CD1c-positive myeloid dendritic cell (primary cell): ENCODE measurements around the gene INPP4B.

Experiments
- DNase-seq: peaks from one replicate; pipeline ENCODE4 v3.0.0-alpha.2; 2016; ENCODE audit errors: extremely low spot score

INPP4B gene

DNA sequence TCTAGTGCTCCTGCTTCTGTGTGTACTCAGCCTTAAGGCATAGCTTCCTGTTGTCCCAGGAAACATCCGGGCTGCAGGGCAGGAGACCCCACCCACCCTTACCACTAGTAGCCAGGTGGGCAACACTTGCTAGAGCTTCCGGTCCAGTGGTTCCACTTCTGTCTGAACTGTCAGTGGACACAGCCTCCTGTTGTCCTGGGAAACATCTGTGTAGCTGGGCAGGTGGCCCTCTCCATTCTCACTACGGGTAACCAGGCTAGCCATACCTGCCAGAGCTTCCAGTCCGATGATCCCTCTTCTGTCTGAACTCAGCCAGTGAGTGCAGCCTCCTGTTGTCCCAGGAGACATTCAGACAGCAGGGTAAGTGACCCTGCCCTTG, 372.2 kb downstream of the INPP4B start:
- DNase-seq: no peak

DNA sequence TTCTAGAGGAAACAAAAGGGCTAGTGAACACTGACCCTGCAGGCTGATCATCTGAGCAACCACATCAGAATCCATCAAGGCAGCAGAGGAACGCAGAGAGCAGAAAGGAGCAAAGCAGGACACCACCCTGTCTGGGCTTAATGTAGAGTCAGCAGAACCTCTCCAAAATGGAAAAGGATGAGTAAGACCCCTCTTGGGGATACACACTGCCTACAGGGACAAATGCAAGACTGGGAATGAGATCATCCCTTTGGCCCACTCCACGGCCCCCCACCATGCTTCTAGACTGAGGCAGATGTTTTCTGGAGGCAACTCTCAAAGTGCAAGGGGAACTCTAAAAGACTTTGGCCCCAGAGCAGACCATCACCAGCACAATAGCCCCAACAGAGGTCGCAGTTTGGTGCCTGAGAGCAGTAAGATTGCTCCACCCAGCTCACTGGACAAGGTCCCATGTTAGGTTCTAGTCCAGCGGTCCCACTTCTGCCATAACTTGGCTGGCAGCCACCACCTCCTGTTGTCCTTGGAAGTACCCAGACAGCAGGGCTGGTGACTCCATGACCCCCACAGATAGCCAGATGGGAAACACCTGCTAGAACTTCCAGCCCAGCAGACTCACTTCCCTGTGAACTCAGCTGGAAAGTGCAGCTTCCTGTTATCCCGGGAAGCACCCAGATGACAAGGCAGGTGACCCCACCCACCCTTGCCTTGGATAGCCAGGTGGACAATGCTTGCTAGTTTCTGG, 372.7 kb downstream of the INPP4B start:
- no peak for DNase-seq

DNA sequence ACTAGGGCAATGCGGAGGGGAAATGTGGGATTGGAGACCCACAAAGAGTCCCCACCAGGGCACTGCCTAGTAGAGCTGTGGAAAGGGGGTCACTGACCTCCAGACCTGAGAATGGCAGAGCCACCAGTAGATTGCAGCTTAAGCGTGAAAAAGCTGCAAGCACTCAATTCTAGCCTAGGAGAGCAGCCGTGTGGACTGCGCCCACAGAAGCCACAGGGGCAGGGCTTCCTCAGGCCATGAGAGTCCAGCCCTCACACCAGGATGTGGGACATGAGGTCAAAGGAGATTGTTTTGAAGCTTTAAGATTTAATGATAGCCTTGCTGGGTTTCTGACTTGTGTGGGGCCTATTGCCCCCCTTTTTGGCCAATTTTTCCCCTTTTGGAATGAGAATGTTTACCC, 379.0 kb downstream of the INPP4B start:
- DNase-seq: no peak

DNA sequence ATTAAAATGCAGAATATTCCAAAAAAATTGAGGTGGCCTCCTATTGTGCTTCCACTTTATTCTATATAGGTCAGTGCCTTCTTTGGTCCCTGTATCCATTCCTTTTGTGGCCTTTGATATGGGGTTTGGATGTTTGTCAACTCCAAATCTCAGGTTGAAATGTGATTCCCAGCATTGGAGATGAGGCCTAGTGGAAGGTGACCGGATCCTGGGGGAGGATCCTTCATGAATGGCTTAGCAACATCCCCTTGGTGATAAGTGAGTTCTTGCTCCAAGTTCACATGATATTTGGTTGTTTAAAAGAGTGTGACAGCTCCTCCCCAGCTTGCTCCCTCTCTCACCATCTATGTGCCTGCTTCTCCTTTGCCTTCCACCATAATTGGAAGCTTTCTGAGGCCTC, 380.6 kb downstream of the INPP4B start:
- DNase-seq: no peak

DNA sequence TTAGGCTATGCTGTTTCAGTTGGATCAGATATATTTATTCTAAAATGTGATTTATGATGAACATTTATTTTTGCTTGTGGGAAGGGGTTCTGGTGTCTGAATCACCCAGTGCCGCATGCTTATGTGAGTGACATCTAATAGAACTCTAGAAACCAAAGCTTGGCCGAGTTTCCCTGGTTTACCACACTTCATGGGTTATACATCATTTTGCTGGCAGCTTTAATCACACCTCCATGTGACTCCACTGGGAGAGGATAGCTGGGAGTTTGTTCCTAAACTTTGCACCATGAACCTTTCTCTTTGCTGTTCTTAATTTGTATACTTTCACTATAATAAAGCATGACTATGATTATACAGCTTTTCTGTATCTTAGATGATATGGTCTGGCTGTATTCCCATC, 382.9 kb downstream of the INPP4B start:
- no peak for DNase-seq

DNA sequence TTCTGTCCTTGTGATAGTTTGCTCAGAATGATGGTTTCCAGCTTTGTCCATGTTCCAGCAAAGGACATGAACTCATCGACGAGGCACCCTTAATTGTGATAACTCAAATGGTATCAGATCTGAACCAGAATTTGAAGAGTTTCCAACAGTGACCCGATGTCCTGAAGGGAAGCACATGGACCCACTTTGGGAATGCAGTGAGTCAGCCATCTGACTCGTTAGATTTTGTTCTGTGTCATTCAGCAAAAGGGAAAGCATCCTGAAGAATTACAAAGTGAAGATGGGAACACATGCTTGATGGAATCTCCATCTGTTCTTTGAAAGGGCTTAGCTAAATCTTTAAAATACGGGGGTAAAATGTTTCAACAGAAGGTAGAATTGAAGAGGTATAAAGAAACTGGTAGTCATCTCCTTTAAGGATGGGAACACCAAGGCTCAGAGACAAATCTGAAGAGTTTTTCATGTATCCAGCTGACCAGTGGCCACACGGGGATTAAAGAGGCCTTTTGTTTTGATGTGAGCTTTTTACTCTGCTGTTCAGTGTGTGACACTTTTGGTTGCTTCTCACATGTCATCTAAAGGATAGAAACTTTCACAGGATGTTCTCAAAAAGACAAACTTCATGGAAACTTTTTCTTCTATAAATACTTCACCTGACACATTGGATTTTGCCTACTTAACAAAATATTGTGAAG, 393.8 kb downstream of the INPP4B start:
- DNase-seq: no peak

DNA sequence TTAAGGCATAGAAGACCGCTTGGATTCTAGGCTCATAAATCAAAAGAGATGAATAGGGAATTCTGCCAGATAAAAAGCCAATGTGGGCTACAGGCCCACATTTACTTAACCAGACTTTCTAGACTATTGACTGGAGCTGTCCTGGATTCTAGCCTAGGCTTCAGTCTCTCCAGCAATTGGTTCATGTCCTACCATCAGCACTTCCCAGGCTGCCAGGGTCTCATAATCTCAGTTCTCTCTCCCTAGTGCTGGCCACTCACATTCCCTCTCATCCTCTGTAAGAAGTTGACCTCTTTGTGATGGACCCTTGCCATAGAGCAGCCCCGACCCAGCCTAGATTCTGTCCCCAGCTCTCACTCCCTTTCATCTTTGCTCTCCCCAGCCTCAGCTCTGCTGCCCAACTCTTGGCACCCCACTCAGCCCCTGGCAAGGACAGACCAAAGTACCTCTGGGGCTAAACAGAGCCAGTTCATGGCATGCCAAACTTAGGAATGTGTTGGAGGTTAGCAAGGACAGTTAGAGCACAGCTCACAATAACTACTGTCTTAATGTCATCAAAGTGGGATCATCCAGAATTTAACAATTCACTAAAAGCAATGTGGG, 396.2 kb downstream of the INPP4B start:
- DNase-seq: no peak

DNA sequence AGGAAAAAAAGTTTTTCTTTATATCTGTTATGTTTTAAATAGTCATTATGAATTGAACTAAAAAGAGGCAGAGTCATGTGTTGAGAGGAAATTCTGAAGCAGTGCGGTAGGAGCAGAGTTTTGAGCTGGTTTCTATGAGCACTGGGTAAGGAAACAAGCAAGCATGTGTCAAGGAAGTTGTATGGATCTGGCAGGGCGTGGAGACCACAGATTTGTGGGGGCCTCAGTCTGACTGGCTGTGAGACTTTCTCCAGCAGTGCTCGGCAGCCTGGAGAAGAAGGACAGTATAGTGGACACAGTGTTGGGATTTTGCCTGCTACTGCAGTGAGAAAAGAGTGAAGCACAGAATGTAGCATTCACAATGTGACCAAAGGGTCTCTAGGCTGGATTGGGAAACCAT, 399.1 kb downstream of the INPP4B start:
- DNase-seq: no peak

DNA sequence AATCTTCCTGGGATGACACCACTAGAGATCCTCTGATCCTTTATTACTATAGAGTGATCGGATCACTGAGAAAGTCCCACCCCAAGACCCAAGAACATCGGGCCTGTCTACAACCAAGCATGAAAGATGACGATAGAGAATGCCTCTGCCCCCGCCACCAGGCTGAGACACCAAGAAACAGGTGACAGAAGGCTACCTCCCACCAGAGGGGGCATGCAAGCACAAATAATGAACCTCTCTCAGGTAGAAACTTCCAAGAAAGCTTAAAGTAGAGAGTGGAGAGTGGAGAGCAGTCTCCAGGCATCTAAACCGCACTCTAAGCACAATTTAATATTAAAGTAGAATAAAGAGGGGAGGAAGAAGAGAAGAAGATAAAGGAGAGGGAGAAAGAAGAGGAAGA, 402.6 kb downstream of the INPP4B start:
- DNase-seq: no peak

DNA sequence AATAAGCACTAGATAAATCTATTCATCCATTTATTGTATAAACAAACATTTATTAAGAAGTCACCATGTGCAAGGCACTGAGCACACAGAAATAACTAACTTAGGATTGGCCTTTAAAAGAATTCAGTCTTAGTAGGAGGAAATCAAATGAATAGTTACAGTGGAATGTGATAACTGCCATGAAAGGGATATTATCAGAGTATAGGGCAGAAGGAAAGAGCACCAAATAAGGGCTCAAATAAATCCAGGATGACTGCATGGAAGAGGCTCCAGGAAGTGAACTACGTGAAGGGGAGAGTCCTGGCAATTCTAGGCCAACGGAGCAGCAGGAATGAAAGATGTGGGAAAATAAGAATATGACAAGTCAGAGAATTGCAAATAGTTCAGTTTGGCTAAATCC, 406.0 kb downstream of the INPP4B start:
- DNase-seq: no peak

DNA sequence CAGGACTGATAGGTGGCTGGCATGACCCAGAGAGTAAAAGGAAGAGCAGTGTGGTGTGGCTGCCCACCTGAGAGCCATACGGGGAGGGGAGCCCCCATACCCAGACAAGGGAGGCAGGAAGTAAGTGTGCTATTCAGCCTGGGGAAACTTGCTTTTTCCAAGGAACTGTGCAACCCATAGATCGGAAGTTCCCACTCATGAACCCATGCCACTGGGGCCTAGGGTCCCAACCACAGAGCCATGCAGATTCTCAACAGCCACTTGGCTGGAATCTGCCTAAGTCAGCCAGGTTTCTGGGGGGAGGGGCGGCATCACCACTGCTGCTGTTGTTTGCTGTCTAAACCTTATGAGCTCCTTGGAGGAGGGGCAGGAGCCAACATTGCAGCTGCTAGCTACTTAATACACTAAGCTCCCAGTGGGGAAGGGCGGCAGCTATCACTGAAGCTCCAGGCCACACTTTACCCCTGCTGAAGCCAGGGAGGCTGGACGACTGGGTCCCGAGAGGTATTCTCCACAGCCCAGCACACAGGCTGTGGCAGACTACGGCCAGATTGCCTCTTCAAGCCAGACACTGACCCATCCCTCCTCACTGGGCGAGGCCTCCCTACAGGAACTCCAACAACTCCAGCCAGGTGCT, 410.4 kb downstream of the INPP4B start:
- DNase-seq: no peak

DNA sequence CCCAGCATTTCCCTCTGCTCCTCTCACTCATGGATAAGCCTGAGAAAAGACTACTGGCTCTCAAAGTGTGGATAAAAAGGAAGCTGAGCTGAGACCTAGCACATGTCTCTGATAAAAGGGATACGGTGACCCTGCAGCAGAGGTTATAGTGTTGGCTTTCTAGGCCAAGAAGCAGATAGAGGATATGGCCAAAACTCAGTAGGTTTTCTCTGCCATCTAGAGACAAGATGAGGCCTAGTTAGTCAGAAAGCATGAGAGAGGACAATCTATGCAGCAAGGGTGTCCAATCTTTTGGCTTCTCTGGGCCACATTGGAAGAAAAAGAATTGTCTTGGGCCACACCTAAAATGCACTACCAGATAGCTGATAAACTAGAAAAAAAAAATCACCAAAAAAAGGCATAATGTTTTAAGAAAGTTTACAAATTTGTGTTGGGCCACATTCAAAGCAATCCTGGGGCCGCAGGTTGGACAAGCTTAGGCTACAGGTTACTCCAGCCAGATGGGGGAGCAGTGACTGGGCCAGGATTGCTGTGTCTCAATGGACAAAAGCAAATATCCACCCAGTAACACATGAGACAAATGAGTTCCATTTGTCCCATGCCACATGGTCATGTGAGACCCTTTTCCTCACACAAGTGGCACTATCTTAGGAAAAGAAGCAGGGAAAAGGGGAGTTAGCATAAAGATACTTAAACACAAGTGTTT, 411.4 kb downstream of the INPP4B start:
- DNase-seq: no peak

DNA sequence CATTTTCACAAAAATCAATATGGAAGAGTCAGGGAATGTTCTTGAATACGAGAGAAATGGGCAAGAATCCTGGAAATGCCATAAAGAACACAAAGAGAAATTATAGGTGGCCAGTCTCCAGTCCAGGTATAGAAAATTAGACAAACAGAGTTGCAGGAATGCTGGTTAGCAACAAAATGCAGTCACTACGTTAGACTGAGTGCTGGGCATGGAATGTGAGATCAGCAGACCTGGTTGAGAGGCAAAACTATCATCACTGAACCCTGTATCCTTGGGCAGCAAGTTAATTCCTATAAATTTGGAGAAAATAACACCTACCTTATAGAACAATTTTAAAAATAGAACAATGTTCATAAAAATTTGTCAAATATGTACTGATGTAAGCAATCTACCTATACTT, 417.4 kb downstream of the INPP4B start:
- DNase-seq: no peak

DNA sequence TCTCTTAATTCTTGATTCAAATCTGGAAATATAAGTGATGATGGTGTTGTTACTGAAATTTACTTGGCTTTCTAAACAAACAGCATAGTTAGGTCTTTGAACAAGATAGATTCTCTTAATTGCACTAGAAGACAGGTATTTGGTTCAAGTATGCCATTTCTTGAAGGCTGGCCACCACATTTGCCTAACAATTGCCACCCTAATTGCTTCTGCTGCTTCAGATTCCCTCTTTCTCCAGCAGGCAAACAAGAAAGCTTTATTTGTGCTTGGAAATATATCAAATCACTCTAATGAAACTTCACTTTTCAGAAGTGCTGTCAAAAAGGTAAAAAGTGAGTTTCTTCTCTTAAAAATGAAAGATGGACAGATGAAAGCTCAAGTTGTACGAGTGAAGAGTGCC, 418.6 kb downstream of the INPP4B start:
- no peak for DNase-seq

DNA sequence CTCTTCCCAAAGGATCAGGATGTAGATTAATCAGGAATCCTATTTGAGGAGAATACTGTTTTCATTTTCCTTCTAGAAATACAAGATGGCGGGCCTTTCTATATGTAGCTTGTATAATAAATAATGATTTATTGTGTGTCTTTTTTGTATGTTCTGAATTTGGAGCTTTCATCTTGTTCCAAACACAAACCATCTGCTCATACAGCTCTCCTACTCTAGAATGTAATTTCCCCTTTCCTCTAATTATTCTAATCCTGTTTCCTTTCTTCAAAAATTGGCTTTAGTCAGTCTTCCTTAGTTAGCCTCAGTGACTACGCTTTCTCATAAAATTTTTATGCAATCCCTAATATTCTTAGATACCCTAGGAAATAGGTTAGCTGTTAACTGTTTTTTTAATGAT, 422.2 kb downstream of the INPP4B start:
- no peak for DNase-seq

DNA sequence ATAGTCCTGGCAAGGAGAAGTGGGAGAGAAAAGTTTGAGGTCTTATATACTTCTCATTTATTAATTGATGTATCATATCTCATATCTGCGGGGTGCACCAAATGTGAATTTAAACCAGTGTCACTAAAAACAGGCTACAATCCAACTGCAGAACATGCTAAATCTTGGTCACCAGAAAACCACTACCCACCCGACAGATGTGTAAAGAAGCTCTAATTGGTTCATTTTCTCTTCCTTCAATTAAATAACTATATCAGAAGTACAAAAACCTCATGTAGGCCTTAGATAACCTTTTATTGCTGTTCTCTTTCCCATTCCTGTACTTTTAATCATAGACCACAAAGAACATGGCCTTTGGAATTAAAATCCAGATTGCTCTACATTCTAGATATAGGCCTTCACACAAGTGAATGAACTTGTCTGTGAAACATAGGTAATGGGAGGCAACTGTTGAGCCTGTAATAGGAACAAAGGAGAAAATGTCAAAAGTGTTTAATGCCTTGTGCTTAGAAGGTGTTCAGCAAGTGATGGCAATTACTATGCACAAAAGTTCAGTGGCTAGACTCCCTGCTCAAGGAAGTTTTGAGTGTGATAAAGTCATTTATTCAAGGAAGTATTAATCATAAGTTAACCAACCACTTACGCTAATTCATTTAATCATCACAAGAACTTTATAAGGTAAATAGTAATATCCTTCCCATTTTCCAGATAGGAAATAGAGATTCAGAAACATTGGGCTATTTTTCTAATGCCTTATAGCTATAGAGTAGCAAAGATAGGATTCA, 425.6 kb downstream of the INPP4B start:
- DNase-seq: no peak

DNA sequence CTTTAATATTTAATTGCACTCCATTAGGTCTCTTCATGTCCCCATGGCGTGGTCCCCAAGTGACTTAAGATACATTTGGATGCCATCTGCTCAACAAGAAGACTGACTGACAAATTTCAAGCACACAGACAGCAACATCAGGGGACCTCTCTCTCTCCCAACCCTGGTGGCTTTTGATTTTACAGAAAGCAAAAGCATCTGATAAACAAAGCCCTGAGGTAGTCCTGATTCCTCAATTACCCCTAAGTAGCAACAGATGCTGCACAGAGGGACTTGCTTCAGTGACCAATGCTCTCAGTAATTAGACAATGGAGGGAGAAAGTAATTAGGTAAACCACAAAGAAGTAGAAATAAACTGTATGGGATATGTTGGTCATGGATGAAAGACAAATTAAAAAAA, 426.4 kb downstream of the INPP4B start:
- DNase-seq: no peak

DNA sequence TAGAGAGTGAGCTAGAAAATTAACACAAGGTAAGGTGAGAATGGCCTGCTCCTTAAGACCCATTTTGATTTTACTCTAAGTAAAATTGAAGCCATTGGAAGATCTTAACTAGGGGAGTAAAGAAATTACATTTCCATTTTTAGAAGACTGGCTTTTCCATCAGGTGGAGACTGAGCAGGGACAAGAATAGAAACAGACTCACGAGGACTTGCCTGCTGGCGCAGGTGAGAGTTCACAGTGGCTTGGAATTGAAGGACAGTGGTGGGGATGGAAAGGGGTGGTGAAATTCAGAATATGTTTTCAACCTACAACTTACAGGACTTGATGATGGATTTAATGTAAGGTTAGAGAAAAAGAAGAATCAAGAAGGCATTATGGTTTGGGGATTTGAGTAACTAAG, 427.4 kb downstream of the INPP4B start:
- no peak for DNase-seq

DNA sequence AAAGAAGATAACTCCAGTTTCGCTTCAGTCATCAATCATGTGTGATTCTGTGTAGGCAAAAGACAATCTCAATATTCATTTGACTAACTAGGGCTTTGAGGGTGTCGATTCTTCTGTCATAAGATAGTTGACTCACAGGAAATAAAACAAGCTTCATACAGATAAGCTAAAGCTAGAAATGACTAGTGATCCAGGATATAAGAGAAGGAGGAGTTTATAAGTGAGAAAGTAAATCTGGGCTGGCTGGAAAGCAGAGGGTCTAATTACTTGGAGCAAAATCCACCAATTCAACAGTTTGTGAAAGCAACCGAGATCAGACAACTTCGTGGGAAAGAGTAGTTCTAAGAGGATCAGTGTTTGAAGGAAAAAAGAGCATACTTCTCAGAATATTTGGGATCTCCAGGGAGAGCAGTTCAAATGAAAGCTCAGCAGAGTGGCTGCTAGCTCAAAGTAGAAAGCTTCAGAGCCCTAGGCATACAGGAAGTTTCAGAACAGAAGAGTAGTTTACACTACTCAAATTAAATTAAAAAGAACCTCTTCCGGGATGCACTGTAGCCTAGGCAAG, 429.3 kb downstream of the INPP4B start:
- no peak for DNase-seq

DNA sequence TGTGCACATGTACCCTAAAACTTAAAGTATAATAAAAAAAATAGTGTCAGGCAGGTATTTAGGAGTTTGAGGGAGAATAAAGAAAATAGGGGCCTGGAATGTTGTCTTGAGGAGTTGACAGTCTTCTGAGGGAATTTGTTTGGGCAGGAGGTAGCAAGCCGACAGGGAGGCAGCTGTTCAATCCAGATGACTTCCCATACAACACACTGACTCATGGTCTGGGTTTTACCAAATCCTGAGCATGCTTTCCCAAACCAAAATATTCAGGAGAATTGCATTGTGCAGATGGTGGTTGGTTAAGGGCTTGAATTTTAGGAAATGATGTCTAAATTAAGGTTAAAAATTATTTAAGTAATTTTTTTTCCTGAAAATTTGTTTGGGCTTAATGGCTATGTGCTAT, 430.0 kb downstream of the INPP4B start:
- no peak for DNase-seq

DNA sequence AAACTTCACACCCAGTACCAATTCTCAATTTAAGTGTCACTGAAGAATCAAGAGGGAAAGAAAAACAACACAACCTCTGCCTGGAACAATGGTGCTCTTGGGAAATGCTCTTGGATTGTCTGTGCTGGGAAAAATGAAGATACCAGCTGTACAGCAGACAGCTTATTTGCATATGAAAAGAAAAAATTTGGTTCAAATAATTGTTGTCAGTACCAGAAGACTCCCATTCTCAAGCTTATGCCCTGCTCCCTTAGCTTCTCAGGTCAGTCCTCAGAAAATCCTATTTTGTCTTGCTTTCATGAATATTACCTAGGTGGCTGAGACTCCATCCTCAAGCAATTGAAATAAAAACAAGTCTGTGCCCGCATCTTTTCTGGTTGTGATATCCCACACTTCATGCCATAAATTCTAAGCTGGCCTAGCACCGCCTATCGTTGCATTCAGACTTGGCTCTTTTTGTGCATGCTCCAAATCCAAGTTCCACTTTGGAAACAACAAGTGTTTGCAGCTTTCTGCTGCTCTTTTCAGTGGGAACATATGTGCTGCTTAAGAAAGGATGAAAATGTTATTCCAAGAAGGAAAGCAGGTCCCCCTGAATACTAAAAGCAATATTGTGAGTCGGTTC, 431.6 kb downstream of the INPP4B start:
- DNase-seq: no peak
